Measurements from ENCODE around the gene RIT2.

RIT2 gene

DNA sequence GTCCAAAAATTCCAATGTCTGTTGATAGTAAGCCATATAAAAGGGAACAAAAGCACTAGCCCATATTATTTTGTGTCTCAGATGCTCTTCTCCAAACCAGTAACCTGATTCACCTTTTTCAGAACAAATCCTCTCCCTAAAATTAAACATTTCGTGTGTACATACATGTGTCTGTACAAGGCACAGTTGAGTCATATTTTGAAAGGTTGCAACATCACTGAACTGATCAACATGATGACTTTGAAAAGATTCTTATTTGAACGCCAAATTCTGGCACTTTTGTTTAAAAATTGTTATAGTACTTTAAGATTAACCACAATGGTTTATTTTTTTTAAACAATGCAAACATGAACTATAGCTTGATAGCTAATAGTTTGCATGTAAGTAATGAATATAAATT lies 102.5 kb downstream of the RIT2 start:
- DNase-seq (ENCODE audit: low spot score), result no peak

DNA sequence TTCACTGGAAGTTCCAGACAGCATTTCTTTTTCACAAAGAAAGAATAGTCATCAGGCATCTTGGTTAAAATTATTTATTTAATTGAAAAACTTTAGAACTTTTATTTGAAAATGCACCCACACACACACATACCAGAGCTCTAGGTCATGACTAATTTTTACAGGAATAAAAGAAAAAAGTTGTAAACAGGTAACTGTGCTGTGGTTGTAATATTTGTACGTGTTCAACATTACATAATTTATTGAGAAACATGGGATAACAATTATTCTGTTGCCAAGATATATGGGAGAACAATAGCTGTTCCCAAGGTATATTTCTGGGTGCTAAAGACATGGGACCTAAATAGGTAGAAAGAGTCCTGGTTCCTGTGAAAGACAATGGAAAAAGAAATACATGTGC lies 104.9 kb downstream of the RIT2 start:
- no peak for DNase-seq (ENCODE audit: low spot score)

DNA sequence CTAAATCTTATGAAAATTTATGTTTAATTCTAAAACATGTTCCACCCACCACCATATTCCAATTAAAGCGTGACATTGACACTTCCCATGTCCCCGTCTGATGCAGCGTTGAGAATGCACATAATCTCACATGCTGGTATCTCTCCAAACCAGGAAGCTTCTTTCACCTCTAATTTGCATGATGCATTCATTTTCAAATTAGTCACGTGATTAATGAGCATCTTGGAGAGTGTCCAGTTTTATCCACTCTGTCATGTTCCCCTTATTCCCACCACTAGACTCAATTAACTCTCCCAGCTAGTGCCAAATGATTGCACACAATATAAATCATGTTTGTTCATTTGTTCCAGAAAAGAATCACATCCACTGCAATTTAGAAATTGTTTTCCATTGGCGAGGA lies 105.8 kb downstream of the RIT2 start:
- DNase-seq (ENCODE audit: low spot score), result no peak

DNA sequence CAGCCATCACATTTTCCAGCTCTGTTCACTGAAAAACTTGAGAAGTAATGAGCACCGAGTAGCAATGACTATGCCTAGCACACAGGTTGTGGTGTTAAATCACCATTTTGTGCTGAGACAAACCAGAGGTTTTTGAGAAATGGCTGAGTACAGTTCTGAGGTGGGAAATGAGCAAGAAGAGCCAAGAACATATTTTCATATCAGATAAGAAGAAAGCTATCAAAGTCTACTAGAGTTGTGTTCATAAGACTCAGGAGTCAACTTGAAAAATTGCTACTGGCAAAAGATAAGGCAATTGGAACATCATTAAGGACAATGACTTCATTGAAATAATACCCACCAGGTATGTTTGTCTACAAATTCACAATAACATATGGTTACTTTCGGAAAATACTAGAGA lies 108.1 kb downstream of the RIT2 start:
- DNase-seq (ENCODE audit: low spot score), result no peak

DNA sequence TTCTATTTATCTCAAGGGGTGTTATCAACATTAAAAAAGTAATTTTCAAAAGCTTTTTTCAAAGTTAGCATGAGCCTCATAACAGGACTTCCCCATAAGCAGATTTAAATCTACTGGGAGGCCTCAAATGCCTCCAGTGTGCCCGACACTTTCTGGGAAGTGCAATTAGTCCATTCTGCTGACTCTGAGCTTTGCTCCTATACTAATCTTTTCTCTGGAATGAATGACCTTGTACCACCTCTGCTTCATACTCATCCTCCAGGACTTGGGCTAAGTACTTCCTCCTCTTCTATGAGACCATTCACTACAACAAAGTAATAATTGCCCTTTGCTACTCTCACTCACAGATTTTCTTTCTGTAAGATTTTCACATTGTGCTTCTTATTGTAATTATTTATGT lies 111.1 kb downstream of the RIT2 start:
- no peak for DNase-seq (ENCODE audit: low spot score)

DNA sequence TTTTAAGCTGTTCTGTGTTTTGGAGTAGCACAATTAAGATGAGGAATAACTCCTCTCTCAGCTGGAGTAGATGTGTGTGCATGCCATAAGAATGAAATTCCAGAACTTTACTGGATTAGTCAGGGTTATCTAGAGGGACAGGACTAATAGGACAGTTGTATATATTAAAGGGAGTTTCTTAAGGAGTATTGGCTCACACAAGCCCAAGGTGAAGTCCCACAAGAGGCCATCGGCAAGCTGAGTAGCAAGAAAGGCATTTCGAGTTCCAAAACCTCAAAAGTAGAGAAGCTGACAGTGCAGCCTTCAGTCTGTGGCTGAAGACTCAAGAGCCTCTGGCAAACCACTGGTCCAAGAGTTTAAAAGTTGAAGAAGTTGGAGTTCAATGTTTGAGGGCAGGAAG lies 113.7 kb downstream of the RIT2 start:
- no peak for DNase-seq (ENCODE audit: low spot score)

DNA sequence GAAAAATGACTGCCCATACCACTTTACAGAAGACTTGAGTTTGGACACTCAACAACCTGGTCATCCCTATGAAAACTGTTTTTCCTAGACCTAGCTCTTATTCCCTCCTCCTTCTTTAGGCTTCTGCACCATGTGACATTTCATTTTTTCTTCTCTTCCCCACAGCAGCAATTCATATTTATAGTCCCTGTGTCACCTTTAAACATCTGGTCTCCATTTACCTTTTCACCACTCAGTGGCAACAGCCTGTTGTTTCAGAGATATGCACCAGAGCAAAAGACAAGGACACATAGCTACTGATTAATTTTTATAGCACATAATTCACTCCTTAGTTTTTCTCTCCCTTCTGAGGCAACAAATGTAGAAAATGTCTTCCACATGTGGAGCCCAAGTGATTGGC lies 118.7 kb downstream of the RIT2 start:
- no peak for DNase-seq (ENCODE audit: low spot score)

DNA sequence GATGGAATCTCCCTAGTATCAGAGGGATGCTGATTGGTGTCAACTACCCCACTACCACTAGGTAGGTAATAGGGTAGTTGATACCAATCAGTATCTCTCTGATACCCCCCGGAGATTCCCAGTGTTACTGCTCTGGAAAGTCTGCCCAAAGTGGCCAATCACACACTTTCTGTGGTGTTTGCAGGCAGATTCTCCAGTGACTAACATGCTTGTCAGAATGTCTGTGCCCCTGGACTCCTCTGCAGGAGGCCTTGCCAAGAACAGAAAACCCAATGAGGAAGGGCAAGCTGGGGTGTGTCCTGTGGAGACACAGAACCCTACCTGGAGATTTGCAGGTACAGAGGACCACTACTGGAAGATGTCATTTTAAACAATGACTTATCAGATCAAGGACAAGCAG lies 135.1 kb downstream of the RIT2 start:
- no peak for DNase-seq (ENCODE audit: low spot score)

DNA sequence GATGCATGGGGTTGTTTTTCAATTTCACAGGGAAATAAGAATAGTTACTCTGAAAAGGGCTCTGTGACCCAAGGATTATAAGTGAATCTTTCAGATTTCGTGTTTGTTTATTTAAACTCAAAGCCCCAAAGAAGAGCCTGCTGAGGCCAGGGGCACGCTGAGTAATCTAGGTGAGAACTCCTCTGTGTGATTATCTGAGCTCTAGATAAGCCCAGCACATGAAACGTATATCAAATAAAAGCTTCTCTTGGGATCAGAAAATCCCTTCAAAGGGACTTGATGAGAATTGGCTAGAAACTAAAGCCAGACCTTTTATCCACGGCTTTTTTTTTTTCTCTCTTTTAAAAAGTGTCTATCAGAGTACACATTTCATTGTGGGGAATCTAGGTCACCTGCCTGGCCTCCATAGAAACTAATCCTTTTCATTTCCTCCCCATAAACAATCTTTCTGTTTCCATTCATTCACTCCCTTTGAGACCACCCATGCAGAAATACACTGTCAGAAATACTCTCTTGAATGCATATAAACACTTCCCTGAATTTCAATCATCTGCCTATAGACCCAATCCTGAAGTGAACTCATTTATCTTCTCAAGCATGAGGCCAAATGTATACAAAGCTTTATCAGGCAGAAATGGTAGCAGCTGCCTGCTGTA lies 137.4 kb downstream of the RIT2 start:
- DNase-seq (ENCODE audit: low spot score), result no peak

DNA sequence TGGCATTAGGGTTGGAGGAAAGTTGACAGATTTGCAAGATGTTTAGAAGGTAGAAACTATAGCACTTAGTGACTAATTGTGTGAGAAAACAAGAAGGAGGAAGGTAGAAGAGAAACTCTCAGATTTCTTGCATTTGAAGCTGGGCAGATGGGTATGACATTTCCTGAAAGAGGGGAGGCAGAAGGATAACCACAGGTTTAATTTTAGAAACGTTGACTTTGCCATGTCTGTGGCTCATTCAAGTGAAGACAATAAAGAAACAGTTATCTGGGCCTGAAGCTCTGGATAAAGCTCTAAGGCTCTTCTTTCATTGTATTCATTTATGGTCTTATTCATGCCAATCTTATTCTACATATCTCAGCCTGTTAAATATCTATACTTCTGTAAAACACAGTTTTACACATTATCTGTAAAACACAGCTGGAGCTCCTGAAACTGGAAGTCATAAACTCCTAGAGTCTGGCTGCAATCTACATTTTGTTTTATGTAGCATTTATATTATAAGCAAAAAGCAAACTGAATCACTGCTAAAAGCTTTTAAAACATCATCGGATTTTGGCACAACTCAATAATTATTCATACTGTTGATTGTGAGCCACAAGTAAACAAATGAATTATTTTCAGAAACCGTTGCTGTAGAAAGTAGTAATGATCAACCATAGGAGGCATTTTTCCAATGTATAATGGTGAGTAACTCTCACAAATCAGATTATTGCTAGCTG lies 138.5 kb downstream of the RIT2 start:
- no peak for DNase-seq (ENCODE audit: low spot score)

DNA sequence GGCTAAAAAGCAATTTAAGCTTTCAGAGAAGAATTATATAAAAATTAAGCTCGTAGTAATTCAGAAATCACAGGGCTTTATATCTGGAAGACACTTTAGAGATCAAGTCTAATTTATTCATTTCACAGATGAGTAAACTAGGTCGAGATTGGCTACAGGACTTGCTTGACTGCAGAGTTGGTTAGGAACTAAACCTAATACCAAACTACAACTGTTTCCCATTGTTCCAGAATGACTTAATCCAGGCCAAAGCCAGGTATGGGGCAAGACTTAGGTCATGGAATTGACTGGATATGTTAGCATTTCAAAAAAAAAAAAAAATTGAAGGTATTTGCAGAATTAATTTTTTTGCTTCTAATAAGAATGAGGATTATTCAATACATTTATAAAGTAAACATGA lies 146.1 kb downstream of the RIT2 start:
- DNase-seq (ENCODE audit: low spot score), result no peak

DNA sequence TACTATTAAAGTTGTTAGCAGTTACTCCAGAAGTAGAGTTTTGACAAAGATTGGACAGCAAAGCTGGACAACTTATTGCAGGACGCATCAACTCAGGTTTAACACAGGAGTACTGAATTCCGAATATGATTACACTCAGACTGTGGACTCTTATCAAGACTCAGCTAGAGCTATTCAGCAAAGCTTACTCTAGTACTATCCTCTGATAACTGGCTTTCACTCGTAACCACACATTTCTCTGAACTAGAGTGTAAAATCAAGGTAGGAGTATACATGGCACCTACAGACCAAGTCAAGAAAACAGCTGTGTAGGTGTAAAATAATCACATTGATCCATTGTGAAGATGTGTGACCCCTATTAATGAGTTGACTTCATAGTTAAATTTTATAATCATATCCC lies 154.2 kb downstream of the RIT2 start:
- DNase-seq (ENCODE audit: low spot score), result no peak

DNA sequence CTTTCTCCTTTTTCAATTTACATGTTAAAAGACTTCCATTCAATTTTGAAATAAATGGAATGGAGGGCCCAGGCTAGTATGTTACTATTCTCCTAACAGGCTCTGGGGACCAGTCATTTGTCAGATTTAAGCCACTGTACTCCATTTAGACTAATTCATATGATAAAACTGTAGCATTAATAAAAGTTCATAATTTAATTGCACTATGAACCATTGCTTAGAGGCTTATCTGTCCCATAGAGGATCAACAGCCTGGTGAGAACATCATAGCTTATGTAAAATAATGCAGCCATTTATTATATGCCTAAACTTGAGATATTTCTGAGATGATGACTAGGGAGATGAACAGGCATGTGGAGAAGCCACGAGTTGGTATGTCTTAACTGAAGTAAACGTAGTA lies 156.0 kb downstream of the RIT2 start:
- DNase-seq (ENCODE audit: low spot score), result no peak

DNA sequence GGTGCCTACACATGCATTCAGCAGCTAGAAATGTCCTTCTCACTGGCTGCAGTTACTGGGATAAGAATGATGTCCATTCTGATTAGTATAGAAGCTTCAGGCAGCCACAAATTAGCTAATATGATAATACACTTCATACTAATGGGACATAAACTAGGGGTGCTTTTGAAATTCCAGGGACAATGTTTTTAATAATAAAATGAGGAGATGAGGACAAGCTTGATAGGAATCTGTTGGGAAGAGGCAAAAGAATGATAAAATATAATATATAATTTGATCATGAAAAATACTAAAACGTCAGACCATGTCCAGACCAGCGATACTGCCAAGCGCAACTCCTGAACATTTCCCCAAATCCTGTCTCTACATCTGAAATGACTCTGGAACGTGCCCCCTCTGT lies 157.1 kb downstream of the RIT2 start:
- no peak for DNase-seq (ENCODE audit: low spot score)

DNA sequence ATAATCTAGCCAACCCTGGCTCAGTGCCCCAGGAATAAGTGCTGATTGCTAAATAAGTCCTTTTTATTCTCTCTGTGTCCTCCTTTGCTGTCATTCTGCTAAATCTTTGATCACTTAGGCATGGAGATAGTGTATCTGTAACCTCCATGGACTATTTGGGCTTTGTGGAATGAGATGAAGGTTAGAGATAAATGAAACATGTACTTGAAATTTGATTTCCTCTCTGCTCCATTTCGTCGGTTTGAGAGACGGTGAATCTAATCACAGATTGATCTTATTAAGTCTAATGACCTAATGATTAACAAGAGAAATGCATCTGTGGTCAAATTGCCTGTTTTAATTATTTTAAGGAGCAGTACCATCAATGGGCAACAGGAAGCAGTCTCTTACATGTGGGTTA lies 159.2 kb downstream of the RIT2 start:
- no peak for DNase-seq (ENCODE audit: low spot score)

DNA sequence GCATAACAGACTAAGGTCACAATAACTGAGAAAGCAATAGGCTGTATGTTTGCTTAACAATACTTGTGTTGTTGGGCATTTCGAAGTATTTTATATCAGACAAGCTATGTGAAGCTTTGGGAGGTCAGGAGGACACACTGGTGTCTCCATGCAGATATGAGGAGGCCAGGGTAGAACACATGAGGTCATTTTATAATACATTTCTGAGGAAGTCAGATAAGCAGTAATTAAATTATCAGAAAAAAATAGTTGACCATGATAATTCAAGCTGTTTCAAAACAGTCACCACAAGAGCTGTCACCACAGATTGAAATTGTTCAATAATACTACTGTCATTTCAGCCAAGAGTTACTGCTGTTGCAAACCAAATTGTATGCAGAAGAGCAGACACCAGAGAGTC lies 160.6 kb downstream of the RIT2 start:
- no peak for DNase-seq (ENCODE audit: low spot score)

DNA sequence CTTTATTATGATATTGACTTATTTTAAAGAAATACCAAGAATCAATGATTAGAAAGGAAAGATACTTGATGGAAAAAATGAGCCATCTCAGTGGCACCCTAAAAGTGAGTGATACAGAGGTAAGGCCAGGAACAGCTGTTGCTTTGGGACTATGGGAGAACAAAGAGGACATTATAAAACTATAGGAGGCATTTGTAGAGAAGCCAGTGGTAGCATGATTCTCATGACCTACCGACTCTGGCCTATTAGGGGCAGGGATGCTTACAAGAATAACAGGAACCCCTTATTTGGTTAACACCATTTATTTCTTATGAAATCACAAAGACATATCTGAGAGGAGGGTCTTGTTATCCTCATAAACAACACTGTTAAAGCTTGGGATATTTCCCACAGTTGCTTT lies 162.2 kb downstream of the RIT2 start:
- no peak for DNase-seq (ENCODE audit: low spot score)

DNA sequence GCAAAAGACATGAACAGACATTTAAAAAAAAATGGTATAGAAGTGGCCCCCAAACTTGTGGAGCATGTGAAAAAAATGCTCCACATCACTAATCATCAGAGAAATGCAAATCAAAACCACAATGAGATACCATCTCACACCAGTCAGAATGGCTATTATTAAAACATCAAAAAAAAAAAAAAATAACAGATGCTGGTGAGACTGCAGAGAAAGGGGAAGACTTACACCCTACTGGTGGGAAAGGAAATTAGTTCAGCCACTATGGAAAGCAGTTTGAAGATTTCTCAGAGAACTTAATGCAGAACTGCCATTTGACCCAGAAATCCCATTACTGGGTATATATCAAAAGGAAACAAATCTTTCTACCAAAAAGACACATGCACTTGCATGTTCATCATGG lies 164.8 kb downstream of the RIT2 start:
- DNase-seq (ENCODE audit: low spot score), result no peak

DNA sequence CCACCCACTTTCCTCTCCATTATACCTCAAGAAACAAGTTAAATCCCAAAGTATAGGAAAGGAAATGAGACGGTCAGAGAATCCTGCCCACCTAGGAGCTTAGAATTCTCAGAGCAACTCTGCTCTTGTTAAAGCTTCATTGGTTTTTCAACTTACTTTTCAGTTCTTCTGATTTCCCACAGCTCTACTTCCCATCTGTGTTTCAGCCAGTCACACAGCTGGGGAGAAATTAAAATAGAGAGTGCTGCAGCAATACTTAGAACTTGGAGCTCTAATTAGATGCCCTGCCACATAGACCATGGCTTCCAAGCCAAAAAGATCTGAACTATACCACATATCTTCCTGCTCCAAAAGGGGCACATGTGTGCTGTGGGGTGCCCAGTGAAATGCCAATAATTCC lies 166.7 kb downstream of the RIT2 start:
- no peak for DNase-seq (ENCODE audit: low spot score)

DNA sequence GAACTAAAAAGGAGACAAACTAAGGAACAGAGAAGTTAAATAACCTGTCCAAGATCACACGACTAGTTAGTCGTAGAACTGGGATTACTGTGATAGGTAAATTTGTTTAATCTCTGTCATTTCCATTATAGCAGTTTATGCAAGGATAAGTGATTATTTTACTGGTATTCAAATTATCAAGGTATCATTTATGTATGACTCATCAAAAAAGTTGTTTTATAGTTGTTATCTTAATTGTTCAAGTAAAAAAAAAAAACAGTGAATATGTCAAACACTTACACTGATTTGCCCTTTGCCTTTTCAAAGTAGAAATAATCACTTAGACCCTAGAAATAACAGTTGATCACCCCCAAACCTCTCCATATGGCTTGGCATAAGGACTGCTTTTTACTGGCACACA lies 173.6 kb downstream of the RIT2 start:
- DNase-seq (ENCODE audit: low spot score), result no peak

DNA sequence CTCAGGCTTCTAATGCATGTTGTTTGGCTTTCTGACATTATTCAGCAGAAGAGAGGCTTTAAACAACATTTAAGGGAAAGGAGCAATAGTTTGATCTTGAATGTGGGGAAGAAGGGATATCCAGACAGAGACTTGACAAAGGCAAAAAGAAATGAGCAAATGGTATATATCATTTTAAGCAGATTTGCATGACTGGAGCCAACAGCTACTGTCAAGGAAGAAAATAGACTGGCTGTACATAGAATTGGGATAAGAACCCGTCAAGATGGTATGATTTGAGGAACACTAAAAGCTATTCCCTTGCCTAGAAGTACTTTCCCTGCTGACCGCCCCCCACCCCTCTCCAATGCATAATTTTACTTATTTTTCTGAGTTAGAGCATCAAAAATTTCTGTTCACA lies 174.5 kb downstream of the RIT2 start:
- DNase-seq (ENCODE audit: low spot score), result no peak

DNA sequence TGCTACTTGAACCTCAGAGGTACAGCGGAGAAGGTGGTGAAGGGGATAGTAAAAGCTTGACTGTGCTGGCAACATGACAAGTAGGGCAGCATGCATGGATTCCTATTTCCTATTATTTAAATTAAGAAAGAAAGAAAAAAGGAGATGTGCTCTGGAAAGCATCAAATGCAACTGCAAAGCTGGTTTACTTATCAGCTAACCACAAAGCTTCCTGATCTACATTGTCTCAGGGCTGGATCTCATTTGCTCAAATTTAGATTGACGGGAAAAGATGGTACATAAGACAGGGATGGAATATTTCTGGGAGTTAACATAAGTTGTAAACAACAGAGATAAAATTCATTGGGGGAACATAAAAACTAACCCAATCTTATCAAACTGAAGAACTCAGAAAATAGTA lies 178.0 kb downstream of the RIT2 start:
- DNase-seq (ENCODE audit: low spot score), result no peak

DNA sequence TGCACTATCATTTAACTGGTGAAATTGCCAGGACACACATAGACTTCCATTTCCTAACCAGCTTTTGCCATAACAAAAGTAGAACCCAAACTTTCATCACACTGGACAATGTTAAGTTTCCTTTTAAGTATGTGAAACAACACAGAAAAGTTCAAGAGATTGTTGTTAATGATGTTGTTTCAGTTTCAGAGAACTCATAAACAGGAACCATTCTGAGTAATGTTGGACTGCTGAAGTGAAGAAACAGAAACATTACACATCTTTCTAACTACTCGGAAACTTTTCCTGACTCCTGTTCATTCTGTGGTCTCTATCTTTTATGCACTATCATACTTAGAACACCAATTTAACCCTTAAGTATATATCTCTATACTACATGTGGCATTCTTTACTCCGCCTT lies 179.2 kb downstream of the RIT2 start:
- no peak for DNase-seq (ENCODE audit: low spot score)

DNA sequence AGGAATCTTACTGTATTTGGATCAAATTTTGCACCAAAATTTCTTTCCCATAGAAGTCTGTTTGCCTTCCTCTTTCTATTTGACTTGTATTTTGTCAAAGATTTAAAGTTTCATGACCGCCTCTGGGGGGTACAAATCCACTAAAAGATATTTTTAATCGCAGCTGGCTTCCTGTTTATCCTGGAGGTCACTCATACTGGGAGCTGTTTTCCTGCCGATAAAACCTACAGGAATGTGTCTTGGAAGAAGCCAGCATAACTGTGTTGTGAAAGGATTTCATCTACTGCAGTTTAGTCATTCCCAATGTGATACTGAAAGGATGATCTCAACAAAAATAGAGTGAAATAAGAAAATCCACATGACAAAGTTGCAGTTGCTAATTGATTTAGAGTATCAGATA lies 184.0 kb downstream of the RIT2 start:
- DNase-seq (ENCODE audit: low spot score), result no peak

Measured in CD4-positive, alpha-beta T cell treated with Interleukin-6 at 100 ng/mL for 8 hours (primary cell).